Measurements from ENCODE around the gene SELPLG.

GRCh38 chr12:108604208-108604941, 29.3 kb downstream of the SELPLG start:
- TF ChIP-seq, protein P1, sequence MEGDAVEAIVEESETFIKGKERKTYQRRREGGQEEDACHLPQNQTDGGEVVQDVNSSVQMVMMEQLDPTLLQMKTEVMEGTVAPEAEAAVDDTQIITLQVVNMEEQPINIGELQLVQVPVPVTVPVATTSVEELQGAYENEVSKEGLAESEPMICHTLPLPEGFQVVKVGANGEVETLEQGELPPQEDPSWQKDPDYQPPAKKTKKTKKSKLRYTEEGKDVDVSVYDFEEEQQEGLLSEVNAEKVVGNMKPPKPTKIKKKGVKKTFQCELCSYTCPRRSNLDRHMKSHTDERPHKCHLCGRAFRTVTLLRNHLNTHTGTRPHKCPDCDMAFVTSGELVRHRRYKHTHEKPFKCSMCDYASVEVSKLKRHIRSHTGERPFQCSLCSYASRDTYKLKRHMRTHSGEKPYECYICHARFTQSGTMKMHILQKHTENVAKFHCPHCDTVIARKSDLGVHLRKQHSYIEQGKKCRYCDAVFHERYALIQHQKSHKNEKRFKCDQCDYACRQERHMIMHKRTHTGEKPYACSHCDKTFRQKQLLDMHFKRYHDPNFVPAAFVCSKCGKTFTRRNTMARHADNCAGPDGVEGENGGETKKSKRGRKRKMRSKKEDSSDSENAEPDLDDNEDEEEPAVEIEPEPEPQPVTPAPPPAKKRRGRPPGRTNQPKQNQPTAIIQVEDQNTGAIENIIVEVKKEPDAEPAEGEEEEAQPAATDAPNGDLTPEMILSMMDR (IDR thresholded peaks at IDR 0.05), result no peak
- TF ChIP-seq POLR2A (IDR thresholded peaks at IDR 0.05), result no peak
